ENCODE results near the gene RAB5A. TPM values are rescaled to one million over a fixed set of nuclear protein-coding genes. Genes with fewer than 3 reads are reported as not detected.

Gene RAB5A
- total RNA-seq, 4 donors from 2014 or later, result 80.3 to 102 (median 86.5) TPM

GRCh38 chr3:20001932-20002331 lies 55.0 kb downstream of the RAB5A start:
- intact Hi-C loops (cut with DNase I), result no loop called here

GRCh38 chr3:20007960-20008359 lies 61.1 kb downstream of the RAB5A start:
- H3K27me3 ChIP-seq, result no peaks in the 10 kb centered on the region
- TF ChIP-seq CTCF (IDR thresholded peaks at IDR 0.05) (no peak), POLR2A (IDR thresholded peaks at IDR 0.05) (no peak)
- H3K36me3 ChIP-seq, result no peaks in the 10 kb centered on the region
- H3K4me1 ChIP-seq, result peaks cover 0 to under 1% (median 0%) of the 10 kb centered on the region in 3 donors
- 92 to 98% methylated on average over 18 to 20 of the region's 20 CpGs for WGBS, 2 donors
- H3K9me3 ChIP-seq, result no peaks in the 10 kb centered on the region
- DNase-seq, result no peak
- intact Hi-C loops (cut with DNase I), result no loop called here
- H3K27ac ChIP-seq, result no peak overlapping the region
- H3K4me3 ChIP-seq, result no peak overlapping the region

More at GRCh38 chr3:20001932-20002331, 55.0 kb downstream of the RAB5A start:
- Histone ChIP-seq H3K4me1 (no peaks in the 10 kb centered on the region), H3K27ac (no peak overlapping the region), H3K4me3 (no peak overlapping the region), H3K9me3 (no peaks in the 10 kb centered on the region), H3K36me3 (no peaks in the 10 kb centered on the region), H3K27me3 (no peaks in the 10 kb centered on the region)
- DNase-seq, result no peak
- WGBS, 2 donors, result 52 to 72% methylated on average over 3 of the region's 3 CpGs
- no peak for TF ChIP-seq POLR2A (IDR thresholded peaks at IDR 0.05)
- TF ChIP-seq CTCF (IDR thresholded peaks at IDR 0.05), result no peak

- intact Hi-C loops (cut with DNase I), result no loop called here
- Histone ChIP-seq H3K36me3 (no peaks in the 10 kb centered on the region), H3K4me1 (peaks cover 0 to 7% (median 4%) of the 10 kb centered on the region in 3 donors), H3K4me3 (no peak overlapping the region), H3K9me3 (no peaks in the 10 kb centered on the region), H3K27me3 (no peaks in the 10 kb centered on the region), H3K27ac (no peak overlapping the region)
- 64 to 78% methylated on average over 2 of the region's 2 CpGs for WGBS, 2 donors
- DNase-seq, result no peak
- no peak for TF ChIP-seq CTCF (IDR thresholded peaks at IDR 0.05)
- TF ChIP-seq POLR2A (IDR thresholded peaks at IDR 0.05), result no peak
Measured at GRCh38 chr3:20008646-20009045, 61.7 kb downstream of the RAB5A start.

- no peaks in the 10 kb centered on the region for H3K36me3 ChIP-seq
- H3K9me3 ChIP-seq, result no peaks in the 10 kb centered on the region
- no peaks in the 10 kb centered on the region for H3K27me3 ChIP-seq
- H3K27ac ChIP-seq, result no peak within 1 kb of the TSS
- no peak within 1 kb of the TSS for H3K4me3 ChIP-seq
- DNase-seq, result no peak
- H3K4me1 ChIP-seq, result peaks cover 0 to 12% (median 4%) of the 10 kb centered on the region in 3 donors
- TF ChIP-seq POLR2A (IDR thresholded peaks at IDR 0.05), result no peak
- TF ChIP-seq CTCF (IDR thresholded peaks at IDR 0.05), result no peak
- intact Hi-C loops (cut with DNase I), result no loop called here
- WGBS, 2 donors, result 95% methylated on average over 4 of the region's 4 CpGs
Measured at GRCh38 chr3:20012164-20012563, 65.3 kb downstream of the RAB5A start, which contains the start of gene PP2D1. TSS of gene PP2D1 (minus strand) at chr3:20012264. CDS start at chr3:20012072, 192 bp downstream.

- Histone ChIP-seq H3K4me1 (peaks cover 0 to 12% (median 4%) of the 10 kb centered on the region in 3 donors), H3K36me3 (no peaks in the 10 kb centered on the region), H3K9me3 (no peaks in the 10 kb centered on the region), H3K4me3 (no peak overlapping the region), H3K27ac (no peak overlapping the region), H3K27me3 (no peaks in the 10 kb centered on the region)
- intact Hi-C loops (cut with DNase I), result no loop called here
- WGBS, 2 donors, result 63 to 70% methylated on average over 1 of the region's 1 CpG
- DNase-seq, result no peak
- no peak for TF ChIP-seq CTCF (IDR thresholded peaks at IDR 0.05)
- TF ChIP-seq POLR2A (IDR thresholded peaks at IDR 0.05), result no peak
Measured at GRCh38 chr3:20013396-20013795, 66.5 kb downstream of the RAB5A start.

Measured in esophagus squamous epithelium (tissue), 5 donors.